ENCODE measurements around the gene LCE3B. TPM values are rescaled to one million over a fixed set of nuclear protein-coding genes. Genes with fewer than 3 reads are reported as not detected.

Gene LCE3B
- total RNA-seq, 1 donor from 2014 or later = not detected

DNA sequence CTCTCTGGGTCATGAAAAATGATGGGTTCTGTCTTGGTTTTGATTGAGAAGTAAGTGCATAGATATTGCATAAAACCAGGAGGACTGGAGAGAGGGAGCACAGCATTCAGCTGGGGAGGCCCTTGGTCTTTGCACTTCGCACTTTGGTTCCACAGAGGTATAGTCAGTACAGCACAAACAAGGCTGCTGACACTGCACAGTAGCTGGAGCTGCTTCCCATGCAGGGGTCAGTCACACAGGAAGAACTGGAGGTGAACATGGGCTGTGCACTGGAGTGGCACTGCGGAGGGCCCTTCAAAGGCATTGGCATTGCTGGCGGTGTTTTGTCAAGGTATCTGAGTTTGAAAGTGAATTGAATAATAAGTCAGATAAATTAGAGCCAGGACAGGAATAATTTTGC lies 45.0 kb downstream of the LCE3B start:
- no peak for DNase-seq (ENCODE audit: low spot score)

DNA sequence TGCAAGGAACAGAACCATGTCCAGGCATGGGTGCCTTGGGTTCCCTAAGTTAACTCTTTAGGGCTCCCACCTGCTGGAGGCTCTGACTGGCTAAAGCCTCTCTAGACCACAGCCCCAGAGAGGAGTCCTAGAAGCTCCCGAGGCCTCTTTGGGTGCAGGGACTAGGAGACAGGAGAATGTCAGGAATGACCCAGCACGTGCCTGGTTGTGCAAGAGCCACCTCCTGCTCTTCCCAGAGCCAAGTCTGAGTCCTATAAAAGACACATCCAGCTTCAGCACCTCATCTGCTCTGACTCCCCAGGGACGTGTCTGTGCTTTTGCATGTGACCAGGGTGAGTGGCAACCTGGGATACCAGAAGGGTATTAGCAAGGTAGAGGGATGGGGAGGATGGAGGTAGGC lies 49.5 kb downstream of the LCE3B start, which contains the start of gene LCE2D:
Gene LCE2D (plus strand): TSS at position 283 of the 400 bp plus-strand sequence. CDS start 726 bp downstream, outside the sequence.
- DNase-seq (ENCODE audit: low spot score) = no peak

Other genes starting within 250 kb of the LCE3B start
- not detected for gene CRNN, start 199.5 kb upstream of the LCE3B start, total RNA-seq
- not detected for gene LCE5A, start 103.0 kb upstream of the LCE3B start, total RNA-seq
- gene CRCT1, start 99.3 kb upstream of the LCE3B start, total RNA-seq = not detected
- gene LCE3E, start 47.0 kb upstream of the LCE3B start, total RNA-seq = not detected
- not detected for gene LCE3D, start 33.3 kb upstream of the LCE3B start, total RNA-seq
- not detected for gene LCE3C, start 13.6 kb upstream of the LCE3B start, total RNA-seq
- gene LCE3A, start 9.3 kb downstream of the LCE3B start, total RNA-seq = not detected
- not detected for gene LCE2D, start 49.6 kb downstream of the LCE3B start, total RNA-seq
- not detected for gene LCE2C, start 61.5 kb downstream of the LCE3B start, total RNA-seq
- gene LCE2B, start 72.3 kb downstream of the LCE3B start, total RNA-seq = not detected
- gene LCE2A, start 84.5 kb downstream of the LCE3B start, total RNA-seq = not detected
- gene LCE4A, start 94.3 kb downstream of the LCE3B start, total RNA-seq = not detected
- gene KPRP, start 144.2 kb downstream of the LCE3B start, total RNA-seq = not detected
- not detected for gene LCE1F, start 161.3 kb downstream of the LCE3B start, total RNA-seq
- not detected for gene LCE1E, start 172.4 kb downstream of the LCE3B start, total RNA-seq
- gene LCE1D, start 182.9 kb downstream of the LCE3B start, total RNA-seq = not detected
- not detected for gene LCE1C, start 192.8 kb downstream of the LCE3B start, total RNA-seq
- gene LCE1B, start 198.2 kb downstream of the LCE3B start, total RNA-seq = not detected
- gene LCE1A, start 213.7 kb downstream of the LCE3B start, total RNA-seq = not detected
- not detected for gene LCE6A, start 229.0 kb downstream of the LCE3B start, total RNA-seq
- not detected for gene LCE7A, start 246.2 kb downstream of the LCE3B start, total RNA-seq